Breast epithelium (tissue), 4 donors: ENCODE measurements around the gene IFNA5. TPM values are rescaled to one million over a fixed set of nuclear protein-coding genes. Genes with fewer than 3 reads are reported as not detected.

Source experiments
- DNase-seq, 2 donors: peaks; one replicate each; pipeline ENCODE4 v3.0.0-alpha.2; 2019; ENCODE audit warnings: low spot score in 2 of 2
- H3K27ac ChIP-seq, 2 donors: fragments of 200-600 bp; sonication (generic) in 1 of 2; one replicate each; pipeline ENCODE4 v1.5.1; 2016 to 2019; ENCODE audit warnings: mild to moderate bottlenecking in 1 of 2
- H3K27me3 ChIP-seq, 2 donors: fragments of 200-600 bp; sonication (generic) in 1 of 2; one replicate each; pipeline versions ENCODE4 v1.5.1 to v1.6.0; 2017 to 2019; ENCODE audit warnings: control low read depth in 1 of 2, mild to moderate bottlenecking in 1 of 2
- H3K36me3 ChIP-seq: fragments of 200-600 bp; one replicate; pipeline ENCODE4 v1.5.1; 2019
- H3K4me1 ChIP-seq, 2 donors: fragments of 200-600 bp; sonication (generic); one replicate each; pipeline ENCODE4 v1.5.1; 2016 to 2019; ENCODE audit warnings: control low read depth in 1 of 2
- H3K4me3 ChIP-seq, 3 donors: fragments of 200-600 bp; sonication (generic); 1 replicate in 2 of 3; 2 replicates in 1 of 3; pipeline ENCODE4 v1.5.1; 2016 to 2019; ENCODE audit warnings: mild to moderate bottlenecking in 3 of 3, moderate library complexity in 2 of 3
- H3K9me3 ChIP-seq, 2 donors: fragments of 200-600 bp; sonication (generic) in 1 of 2; one replicate each; pipeline ENCODE4 v1.5.1; 2016 to 2019; ENCODE audit warnings: control low read depth in 1 of 2
- POLR2A ChIP-seq: fragments of 450-650 bp; IDR thresholded peaks from one replicate; pipeline ENCODE4 v1.6.1; 2016; ENCODE audit warnings: antibody characterized with exemption, mild to moderate bottlenecking, moderate library complexity
- POLR2AphosphoS5 ChIP-seq, 3 donors: sonication (generic); formaldehyde crosslinking; IDR thresholded peaks; one replicate each; pipeline ENCODE4 v1.6.1; 2017; ENCODE audit warnings: antibody characterized with exemption in 3 of 3
- intact Hi-C: fragments of 100-400 bp; cut with DNase I; formaldehyde crosslinking; loops from one replicate; pipeline ENCODE4 v1.15.1; 2023; ENCODE audit warnings: low total_unique reads
- total RNA-seq, 3 donors: library from RNA; depleted of rRNA; stranded (reverse); fragments of >200 nt; gene quantifications; one replicate each; pipeline ENCODE4 v1.1.0, GENCODE V29; 2016
- TF ChIP-seq, protein P1 (sequence below), 3 donors: fragments of 450-650 bp; IDR thresholded peaks; one replicate each; pipeline ENCODE4 v1.5.1; 2016 to 2017; ENCODE audit warnings: antibody characterized with exemption in 3 of 3, mild to moderate bottlenecking in 3 of 3, moderate library complexity in 3 of 3

The IFNA5 gene
- under 1 TPM in 1 of 3 donors, not detected in 2; 0.32 TPM for total RNA-seq

DNA sequence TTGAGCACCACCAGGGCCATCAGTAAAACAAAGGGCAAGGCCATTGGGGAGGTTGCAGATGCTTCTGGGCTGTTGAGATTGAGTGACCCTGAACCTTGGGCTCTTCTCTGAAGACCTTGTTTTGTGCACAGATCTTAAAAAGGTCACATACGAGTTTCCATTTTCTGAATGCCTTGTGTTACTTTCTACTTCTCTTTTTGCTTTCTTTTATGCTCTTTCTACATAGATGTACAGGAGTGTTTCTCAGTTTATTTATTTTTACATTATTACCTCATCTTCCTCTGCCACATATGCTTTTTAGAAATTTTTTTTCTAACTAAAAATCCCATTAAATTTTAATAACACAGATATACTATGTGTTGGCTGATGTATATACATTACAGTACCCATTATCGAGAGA lies at the start of gene IFNA5:
Gene IFNA5, minus strand, starts transcription at position 101 of the 400 bp plus-strand sequence. Its CDS starts 57 bp downstream, at position 44.
- Histone ChIP-seq H3K36me3 (no peaks in the 10 kb centered on the region), H3K27ac (no peak within 1 kb of the TSS), H3K4me3 (no peak within 1 kb of the TSS), H3K9me3 (no peaks in the 10 kb centered on the region), H3K27me3 (no peaks in the 10 kb centered on the region), H3K4me1 (no peaks in the 10 kb centered on the region)
- intact Hi-C loops: no loop called here
- TF ChIP-seq POLR2A (no peak), POLR2AphosphoS5 (IDR thresholded peaks at IDR 0.05) (no peak)
- TF ChIP-seq, protein P1, sequence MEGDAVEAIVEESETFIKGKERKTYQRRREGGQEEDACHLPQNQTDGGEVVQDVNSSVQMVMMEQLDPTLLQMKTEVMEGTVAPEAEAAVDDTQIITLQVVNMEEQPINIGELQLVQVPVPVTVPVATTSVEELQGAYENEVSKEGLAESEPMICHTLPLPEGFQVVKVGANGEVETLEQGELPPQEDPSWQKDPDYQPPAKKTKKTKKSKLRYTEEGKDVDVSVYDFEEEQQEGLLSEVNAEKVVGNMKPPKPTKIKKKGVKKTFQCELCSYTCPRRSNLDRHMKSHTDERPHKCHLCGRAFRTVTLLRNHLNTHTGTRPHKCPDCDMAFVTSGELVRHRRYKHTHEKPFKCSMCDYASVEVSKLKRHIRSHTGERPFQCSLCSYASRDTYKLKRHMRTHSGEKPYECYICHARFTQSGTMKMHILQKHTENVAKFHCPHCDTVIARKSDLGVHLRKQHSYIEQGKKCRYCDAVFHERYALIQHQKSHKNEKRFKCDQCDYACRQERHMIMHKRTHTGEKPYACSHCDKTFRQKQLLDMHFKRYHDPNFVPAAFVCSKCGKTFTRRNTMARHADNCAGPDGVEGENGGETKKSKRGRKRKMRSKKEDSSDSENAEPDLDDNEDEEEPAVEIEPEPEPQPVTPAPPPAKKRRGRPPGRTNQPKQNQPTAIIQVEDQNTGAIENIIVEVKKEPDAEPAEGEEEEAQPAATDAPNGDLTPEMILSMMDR (IDR thresholded peaks at IDR 0.05): no peak
- no peak for DNase-seq

DNA sequence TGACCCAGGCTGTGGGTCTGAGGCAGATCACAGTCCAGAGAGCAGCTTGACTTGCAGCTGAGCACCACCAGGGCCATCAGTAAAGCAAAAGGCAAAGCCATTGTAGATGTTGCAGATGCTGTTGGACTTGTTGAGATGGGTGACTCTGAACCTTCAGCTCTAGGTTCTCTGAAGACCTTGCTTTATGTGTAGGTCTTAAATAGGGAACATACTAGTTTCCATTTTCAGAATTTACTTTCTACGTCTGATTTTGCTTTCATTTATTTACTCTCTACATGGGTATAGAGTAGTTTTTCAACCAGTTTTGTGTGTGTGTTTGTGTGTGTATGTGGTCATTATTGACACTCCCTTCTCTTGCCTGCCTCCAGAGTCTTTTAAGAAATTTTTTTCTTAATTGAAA lies 45.7 kb upstream of the IFNA5 start, which contains the start of gene IFNA6:
Gene IFNA6, minus strand, starts transcription at position 101 of the 400 bp plus-strand sequence. Its CDS starts 0 bp downstream, at position 101.
- TF ChIP-seq POLR2AphosphoS5 (IDR thresholded peaks at IDR 0.05) (no peak), POLR2A (no peak)
- TF ChIP-seq, protein P1 (IDR thresholded peaks at IDR 0.05): no peak
- intact Hi-C loops: no loop called here

GRCh38 chr9:21348430-21348970 lies 43.4 kb upstream of the IFNA5 start:
- Histone ChIP-seq H3K27me3 (no peaks in the 10 kb centered on the region), H3K27ac (no peak overlapping the region), H3K4me3 (no peak overlapping the region), H3K4me1 (no peaks in the 10 kb centered on the region), H3K36me3 (no peaks in the 10 kb centered on the region), H3K9me3 (no peaks in the 10 kb centered on the region)
- intact Hi-C loops: no loop called here
- TF ChIP-seq POLR2AphosphoS5 (IDR thresholded peaks at IDR 0.05): no peak
- TF ChIP-seq, protein P1 (IDR thresholded peaks at IDR 0.05): no peak
- TF ChIP-seq POLR2A: no peak
- no peak for DNase-seq

More for the DNA sequence above, 45.7 kb upstream of the IFNA5 start, which contains the start of gene IFNA6:
- Histone ChIP-seq H3K27ac (no peak within 1 kb of the TSS), H3K36me3 (no peaks in the 10 kb centered on the region), H3K27me3 (no peaks in the 10 kb centered on the region), H3K9me3 (no peaks in the 10 kb centered on the region), H3K4me1 (no peaks in the 10 kb centered on the region), H3K4me3 (no peak within 1 kb of the TSS)
- no peak for DNase-seq

- TF ChIP-seq POLR2A: no peak
- TF ChIP-seq, protein P1 (IDR thresholded peaks at IDR 0.05): no peak
- TF ChIP-seq POLR2AphosphoS5 (IDR thresholded peaks at IDR 0.05): no peak
- Histone ChIP-seq H3K27me3 (no peaks in the 10 kb centered on the region), H3K27ac (no peak overlapping the region), H3K4me1 (no peaks in the 10 kb centered on the region), H3K4me3 (no peak overlapping the region), H3K9me3 (no peaks in the 10 kb centered on the region), H3K36me3 (no peaks in the 10 kb centered on the region)
- DNase-seq: no peak
- intact Hi-C loops: loop anchor here (5.0 kb wide), 1 partner anchor 1568 kb away; no protein-coding TSS in a partner anchor
Observed at GRCh38 chr9:21340735-21341134, 35.6 kb upstream of the IFNA5 start.

- no peaks in the 10 kb centered on the region for H3K27me3 ChIP-seq
- H3K4me3 ChIP-seq: no peak overlapping the region
- DNase-seq: no peak
- no peak overlapping the region for H3K27ac ChIP-seq
- intact Hi-C loops: no loop called here
- H3K36me3 ChIP-seq: no peaks in the 10 kb centered on the region
- peaks cover 0 to 16% of the 10 kb centered on the region in 2 donors for H3K4me1 ChIP-seq
- TF ChIP-seq, protein P1 (IDR thresholded peaks at IDR 0.05): no peak
- TF ChIP-seq POLR2AphosphoS5 (IDR thresholded peaks at IDR 0.05) (no peak), POLR2A (no peak)
- no peaks in the 10 kb centered on the region for H3K9me3 ChIP-seq
Observed at GRCh38 chr9:21336457-21336856, 31.3 kb upstream of the IFNA5 start.
